Endothelial cell of umbilical vein (primary cell): ENCODE measurements around the gene SFXN4. TPM values are rescaled to one million over a fixed set of nuclear protein-coding genes. Genes with fewer than 3 reads are reported as not detected.

ENCODE experiments used
- BruUV-seq: library from RNA; stranded (reverse); fragments of 400-500 nt; replicated peaks from 2 replicates; lab custom pipeline; 2021; lab: Mats Ljungman, UMichigan
- CTCF ChIA-PET: fragments of 300-600, 350-600 bp; sonication (Branson Sonifier 250); formaldehyde crosslinking; loops from one replicate; lab custom pipeline; 2021; ENCODE audit warnings: antibody characterized with exemption, inconsistent platforms; lab: Charles Lee
- POLR2A ChIA-PET: fragments of 300-600, 350-600 bp; sonication (Branson Sonifier 250); formaldehyde crosslinking; loops from one replicate; lab custom pipeline; 2021; ENCODE audit warnings: antibody characterized with exemption, inconsistent platforms; lab: Charles Lee
- DNase-seq: peaks from one replicate; pipeline ENCODE4 v3.0.0-alpha.2; 2011; ENCODE audit warnings: low read depth, low spot score
- FAIRE-seq: peaks from 2 replicates; lab custom pipeline; 2011; peaks lifted over from hg19 to GRCh38; lab: Jason Lieb, UNC
- H2AFZ ChIP-seq: 2 replicates; pipeline ENCODE4 v1.6.0; 2012; ENCODE audit warnings: low read depth, low read length, control low read depth, inconsistent platforms
- H3K27ac ChIP-seq: 2 replicates; pipeline ENCODE4 v1.5.1; 2011; ENCODE audit warnings: low read depth, mild to moderate bottlenecking, control low read depth, low read length, moderate library complexity; ENCODE audit not compliant: insufficient read depth
- H3K27me3 ChIP-seq, 2 experiments: 2 replicates each; pipeline versions ENCODE4 v1.6.0 to v1.6.1; 2011; ENCODE audit warnings: low read length in 2 of 2, mixed read lengths in 1 of 2; ENCODE audit not compliant: control insufficient read depth in 2 of 2, insufficient read depth in 2 of 2
- H3K36me3 ChIP-seq, 2 experiments: 2 replicates in 1 of 2; 3 replicates in 1 of 2; pipeline ENCODE4 v1.5.1; 2011; ENCODE audit warnings: low read length in 2 of 2, mild to moderate bottlenecking in 1 of 2, moderate library complexity in 1 of 2; ENCODE audit not compliant: control insufficient read depth in 2 of 2, insufficient read depth in 2 of 2; ENCODE audit errors: extremely low read depth in 1 of 2
- H3K4me1 ChIP-seq: 3 replicates; pipeline ENCODE4 v1.5.1; 2011; ENCODE audit warnings: mild to moderate bottlenecking, low read length; ENCODE audit not compliant: control insufficient read depth, insufficient read depth; ENCODE audit errors: extremely low read depth
- H3K4me2 ChIP-seq: 2 replicates; pipeline ENCODE4 v1.6.1; 2011; ENCODE audit warnings: low read length, control low read depth, mixed read lengths; ENCODE audit not compliant: insufficient read depth
- H3K4me3 ChIP-seq, 3 experiments: fragments of 200-600 bp in 1 of 3; sonication (generic), shearing (Covaris generic) in 1 of 3; replicated peaks in 1 of 3; 2 replicates each; pipeline ENCODE4 v1.5.1; 2011 to 2016; ENCODE audit warnings: control low read depth in 3 of 3, low read length in 3 of 3, mild to moderate bottlenecking in 2 of 3, inconsistent platforms in 1 of 3, low read depth in 1 of 3, moderate library complexity in 1 of 3; ENCODE audit not compliant: insufficient read depth in 1 of 3
- H3K79me2 ChIP-seq: 2 replicates; pipeline ENCODE4 v1.6.0; 2012; ENCODE audit warnings: low read length, inconsistent platforms; ENCODE audit not compliant: control insufficient read depth, insufficient read depth
- H3K9ac ChIP-seq: replicated peaks from 2 replicates; pipeline ENCODE3; 2011; ENCODE audit warnings: low read length, control low read depth; ENCODE audit not compliant: insufficient read depth; ENCODE audit errors: extremely low read depth
- H3K9me1 ChIP-seq: replicated peaks from 3 replicates; pipeline ENCODE4 v1.6.0; 2011; ENCODE audit warnings: mild to moderate bottlenecking, low read length; ENCODE audit not compliant: control insufficient read depth, insufficient read depth; ENCODE audit errors: extremely low read depth
- H3K9me3 ChIP-seq: replicated peaks from 2 replicates; pipeline ENCODE4 v1.5.1; 2012; ENCODE audit warnings: low read length, inconsistent platforms; ENCODE audit not compliant: control insufficient read depth, insufficient read depth
- H4K20me1 ChIP-seq: replicated peaks from 2 replicates; pipeline ENCODE3; 2011; ENCODE audit warnings: mild to moderate bottlenecking, low read length; ENCODE audit not compliant: control insufficient read depth, insufficient read depth; ENCODE audit errors: extremely low read depth
- FOS ChIP-seq: IDR thresholded peaks from 2 replicates; pipeline ENCODE4 v1.6.1; 2011; ENCODE audit warnings: mild to moderate bottlenecking, low read length, moderate library complexity, borderline replicate concordance; ENCODE audit not compliant: insufficient read depth
- JUN ChIP-seq: IDR thresholded peaks from 2 replicates; pipeline ENCODE4 v1.6.1; 2011; ENCODE audit warnings: borderline replicate concordance, low read depth; ENCODE audit not compliant: insufficient read length, insufficient read depth
- MAX ChIP-seq: IDR thresholded peaks from 2 replicates; pipeline ENCODE4 v1.6.1; 2011; ENCODE audit not compliant: insufficient read depth, insufficient read length
- MYC ChIP-seq: IDR thresholded peaks from one replicate; pipeline ENCODE4 v1.6.1; 2011; ENCODE audit warnings: mild to moderate bottlenecking, low read depth, low read length
- POLR2A ChIP-seq: IDR thresholded peaks from 2 replicates; pipeline ENCODE4 v1.6.1; 2012; ENCODE audit warnings: low read depth, mild to moderate bottlenecking, control low read depth, low read length
- POLR2AphosphoS5 ChIP-seq: IDR thresholded peaks from 2 replicates; pipeline ENCODE4 v1.6.1; 2012; ENCODE audit warnings: low read depth, mild to moderate bottlenecking, control low read depth, low read length, moderate library complexity; ENCODE audit not compliant: insufficient read depth
- dilution Hi-C: fragments of 300-500 bp; cut with MboI; formaldehyde crosslinking; loops from one replicate; pipeline ENCODE4 v1.15.0; 2019; ENCODE audit warnings: low sequenced_read_pairs; ENCODE audit not compliant: extremely low pct_ligation_motif_present
- intact Hi-C: fragments of 100-400 bp; cut with micrococcal nuclease; formaldehyde crosslinking; loops from one replicate; pipeline ENCODE4 v1.10.0; 2022
- polyA plus RNA-seq, 4 experiments: library from polyadenylated mRNA; depleted of rRNA in 3 of 4; stranded (reverse) in 3 of 4; unstranded in 1 of 4; fragments of >200 nt; gene quantifications; 2 replicates each; pipeline versions ENCODE4 v1.2.1 to v1.2.3, GENCODE V29; 2011 to 2012; ENCODE audit warnings: missing spikeins in 1 of 4
- total RNA-seq: library from RNA; stranded (reverse); gene quantifications from 2 replicates; pipeline ENCODE4 v1.2.3, GENCODE V29; 2021

Gene SFXN4
- total and polyA plus RNA-seq, 2 donors (not counting 3 experiments of a cell fraction or from before 2014, with no cell fraction given): 11.1 to 14.5 TPM

GRCh38 chr10:119135513-119135881 is 30.0 kb downstream of the SFXN4 start:
- DNase-seq: no peak
- peaks cover 8 to 17% of the 10 kb centered on the region in 2 experiments for H3K36me3 ChIP-seq
- H3K9me3 ChIP-seq: no peaks in the 10 kb centered on the region
- no peak overlapping the region for H3K4me3 ChIP-seq
- ChIA-PET POLR2A (no interaction called here), CTCF (interaction anchor here (0.6 to 1.1 kb wide), 3 partner anchors 26 to 310 kb away, joined by 3 to 6 read pairs (median 3); no protein-coding TSS in a partner anchor)
- no peaks in the 10 kb centered on the region for H3K79me2 ChIP-seq
- no peaks in the 10 kb centered on the region for H3K9me1 ChIP-seq
- no peak overlapping the region for H2AFZ ChIP-seq
- H3K27ac ChIP-seq: no peak overlapping the region
- no peak overlapping the region for H3K4me2 ChIP-seq
- H3K27me3 ChIP-seq: no peaks in the 10 kb centered on the region
- intact Hi-C loops: loop anchor here (5.0 kb wide), 2 partner anchors 312 to 357 kb away; no protein-coding TSS in a partner anchor
- FAIRE-seq: no peak
- H3K4me1 ChIP-seq: peaks cover 8% of the 10 kb centered on the region
- TF ChIP-seq POLR2A: no peak
- no peak for TF ChIP-seq MYC
- TF ChIP-seq FOS: no peak
- TF ChIP-seq JUN: no peak
- no peak for TF ChIP-seq POLR2AphosphoS5
- TF ChIP-seq MAX: no peak
- BruUV-seq: no TSS peak
- H4K20me1 ChIP-seq: no peaks in the 10 kb centered on the region
- no peak overlapping the region for H3K9ac ChIP-seq
- dilution Hi-C loops: no loop called here

DNA sequence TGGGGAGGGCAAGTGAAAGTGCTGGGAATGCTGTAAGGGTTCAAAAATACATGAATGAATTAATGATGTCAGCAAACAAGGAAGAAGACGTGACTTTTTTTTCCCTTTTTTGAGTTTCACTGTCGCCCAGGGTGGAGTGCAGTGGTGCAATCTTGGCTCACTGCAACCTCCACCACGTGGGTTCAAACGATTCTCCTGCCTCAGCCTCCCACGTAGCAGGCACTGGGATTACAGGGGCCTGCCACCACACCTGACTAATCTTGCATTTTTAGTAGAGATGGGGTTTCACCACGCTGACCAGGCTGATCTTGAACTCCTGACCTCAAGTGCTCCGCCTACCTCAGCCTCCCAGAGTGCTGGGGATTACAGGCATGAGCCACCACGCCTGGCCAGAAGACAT is 31.6 kb downstream of the SFXN4 start:
- Histone ChIP-seq H3K4me2 (no peak overlapping the region), H3K9me3 (no peaks in the 10 kb centered on the region), H3K9me1 (no peaks in the 10 kb centered on the region), H4K20me1 (no peaks in the 10 kb centered on the region), H3K79me2 (no peaks in the 10 kb centered on the region), H3K27me3 (no peaks in the 10 kb centered on the region), H3K27ac (no peak overlapping the region), H3K9ac (no peak overlapping the region), H2AFZ (no peak overlapping the region), H3K4me1 (peaks cover 8% of the 10 kb centered on the region), H3K36me3 (peaks cover 8 to 23% of the 10 kb centered on the region in 2 experiments), H3K4me3 (no peak overlapping the region)
- TF ChIP-seq MAX (no peak), MYC (no peak), POLR2AphosphoS5 (no peak)
- no peak for DNase-seq
- intact Hi-C loops: no loop called here
- POLR2A ChIA-PET: no interaction called here
- FAIRE-seq: no peak
- dilution Hi-C loops: no loop called here
- CTCF ChIA-PET: no interaction called here
- BruUV-seq: no TSS peak
